Neural progenitor cell (in vitro differentiated cells): ENCODE measurements around the gene ZNF324B.

Experiments used
- EZH2 ChIP-seq: fragments of 200-600 bp; sonication (generic); IDR thresholded peaks from 2 replicates; pipeline ENCODE4 v1.6.1; 2017; ENCODE audit warnings: antibody characterized with exemption, mild to moderate bottlenecking, moderate library complexity
- EZH2phosphoT487 ChIP-seq: fragments of 200-600 bp; sonication (generic); IDR thresholded peaks from 2 replicates; pipeline ENCODE4 v1.6.1; 2017; ENCODE audit warnings: antibody characterized with exemption
- TF ChIP-seq, protein P1 (sequence below): fragments of 200-600 bp; sonication (generic); IDR thresholded peaks from 2 replicates; pipeline ENCODE4 v1.5.1; 2017; ENCODE audit warnings: antibody characterized with exemption, mild to moderate bottlenecking

DNA sequence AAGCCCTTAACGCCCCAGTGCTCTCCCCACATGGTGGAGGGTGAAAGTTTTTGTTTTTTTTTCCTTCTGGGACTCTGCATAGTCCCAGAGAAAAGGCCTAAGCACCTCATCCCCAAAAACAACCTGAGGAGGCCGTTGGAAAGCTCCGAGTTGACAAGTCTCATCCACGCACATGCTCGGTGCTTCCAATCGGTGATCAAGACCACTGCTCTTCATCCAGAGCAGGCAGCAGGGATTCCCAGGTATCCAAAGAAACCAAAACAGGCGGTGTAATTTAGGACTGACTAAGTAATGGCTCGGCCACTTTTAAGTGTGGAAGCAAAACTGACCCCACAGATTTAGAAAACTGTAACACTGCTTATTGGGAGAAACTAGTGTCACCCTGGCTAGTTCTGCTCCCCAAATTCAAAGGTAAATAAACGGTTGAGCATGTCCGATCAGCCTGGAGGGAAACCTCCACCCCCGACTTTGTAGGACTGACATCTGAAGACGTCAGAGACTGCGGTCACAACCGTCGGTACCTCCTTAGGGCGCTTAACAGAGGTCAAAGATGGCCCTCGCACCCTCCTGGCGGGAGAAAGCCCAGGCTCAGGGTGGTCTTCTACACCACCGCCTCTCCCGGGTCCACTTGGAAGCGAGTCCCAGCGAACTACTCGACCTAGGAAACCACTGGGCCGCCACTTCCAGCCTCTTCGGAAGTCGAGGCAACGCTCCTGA, 23.7 kb downstream of the ZNF324B start:
- TF ChIP-seq, protein P1, sequence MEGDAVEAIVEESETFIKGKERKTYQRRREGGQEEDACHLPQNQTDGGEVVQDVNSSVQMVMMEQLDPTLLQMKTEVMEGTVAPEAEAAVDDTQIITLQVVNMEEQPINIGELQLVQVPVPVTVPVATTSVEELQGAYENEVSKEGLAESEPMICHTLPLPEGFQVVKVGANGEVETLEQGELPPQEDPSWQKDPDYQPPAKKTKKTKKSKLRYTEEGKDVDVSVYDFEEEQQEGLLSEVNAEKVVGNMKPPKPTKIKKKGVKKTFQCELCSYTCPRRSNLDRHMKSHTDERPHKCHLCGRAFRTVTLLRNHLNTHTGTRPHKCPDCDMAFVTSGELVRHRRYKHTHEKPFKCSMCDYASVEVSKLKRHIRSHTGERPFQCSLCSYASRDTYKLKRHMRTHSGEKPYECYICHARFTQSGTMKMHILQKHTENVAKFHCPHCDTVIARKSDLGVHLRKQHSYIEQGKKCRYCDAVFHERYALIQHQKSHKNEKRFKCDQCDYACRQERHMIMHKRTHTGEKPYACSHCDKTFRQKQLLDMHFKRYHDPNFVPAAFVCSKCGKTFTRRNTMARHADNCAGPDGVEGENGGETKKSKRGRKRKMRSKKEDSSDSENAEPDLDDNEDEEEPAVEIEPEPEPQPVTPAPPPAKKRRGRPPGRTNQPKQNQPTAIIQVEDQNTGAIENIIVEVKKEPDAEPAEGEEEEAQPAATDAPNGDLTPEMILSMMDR: no peak
- TF ChIP-seq EZH2 (no peak), EZH2phosphoT487 (no peak)
